HepG2 (cell line): Measurements from ENCODE around the gene OPN1MW3.
"Not testable (repeated sequence)": the region's sequence is repeated elsewhere in the genome, so short reads cannot be mapped to it uniquely, and the experiment has no call there.

Source experiments
- ATF7 ChIP-seq, 2 experiments: fragments of 450-650 bp in 1 of 2; sonication (generic) in 1 of 2; formaldehyde crosslinking in 1 of 2; IDR thresholded peaks; 2 replicates each; pipeline versions ENCODE4 v1.4.0 to v1.6.1; 2016 to 2020; ENCODE audit warnings: antibody characterized with exemption in 1 of 2, mild to moderate bottlenecking in 1 of 2, missing genetic modification reagents in 1 of 2
- BRCA1 ChIP-seq: sonication (generic); formaldehyde crosslinking; IDR thresholded peaks from 2 replicates; pipeline ENCODE4 v1.4.0; 2020; ENCODE audit warnings: missing genetic modification reagents
- EZH2 ChIP-seq: conservative IDR thresholded peaks from 2 replicates; pipeline ENCODE4 v1.6.1; 2012; ENCODE audit warnings: mild to moderate bottlenecking, low read depth, low read length, moderate library complexity
- HDAC6 ChIP-seq: fragments of 200-600 bp; sonication (generic); IDR thresholded peaks from 2 replicates; pipeline ENCODE4 v1.7.0; 2017; ENCODE audit warnings: mild to moderate bottlenecking, antibody characterized with exemption, low read length, low read depth
- KLF12 ChIP-seq: sonication (generic); formaldehyde crosslinking; IDR thresholded peaks from 2 replicates; pipeline ENCODE4 v1.4.0; 2020; ENCODE audit warnings: missing genetic modification reagents, borderline replicate concordance
- PPARG ChIP-seq: conservative IDR thresholded peaks from 2 replicates; pipeline ENCODE4 v1.6.1; 2016; ENCODE audit warnings: missing biosample characterization, missing genetic modification reagents
- REPIN1 ChIP-seq: sonication (generic); formaldehyde crosslinking; IDR thresholded peaks from 2 replicates; pipeline ENCODE4 v1.8.0; 2022; ENCODE audit warnings: missing genetic modification reagents, low read depth, mild to moderate bottlenecking, borderline replicate concordance
- SETDB1 ChIP-seq: sonication (generic); formaldehyde crosslinking; IDR thresholded peaks from 2 replicates; pipeline ENCODE4 v1.5.1; 2020; ENCODE audit warnings: missing genetic modification reagents, mild to moderate bottlenecking, borderline replicate concordance
- THAP7 ChIP-seq: sonication (generic); formaldehyde crosslinking; IDR thresholded peaks from 2 replicates; pipeline ENCODE4 v1.8.1; 2023; ENCODE audit warnings: mild to moderate bottlenecking, missing genetic modification reagents
- ZMYM2 ChIP-seq: sonication (generic); formaldehyde crosslinking; IDR thresholded peaks from 2 replicates; pipeline ENCODE4 v1.8.0; 2022; ENCODE audit warnings: mild to moderate bottlenecking, missing genetic modification reagents
- ZNF33A ChIP-seq: sonication (generic); formaldehyde crosslinking; IDR thresholded peaks from 2 replicates; pipeline ENCODE4 v1.5.1; 2020; ENCODE audit warnings: missing genetic modification reagents, mild to moderate bottlenecking, moderate library complexity, borderline replicate concordance
- ZNF597 ChIP-seq: sonication (generic); formaldehyde crosslinking; IDR thresholded peaks from 2 replicates; pipeline ENCODE4 v1.5.0; 2020; ENCODE audit warnings: missing genetic modification reagents
- ZNF615 ChIP-seq: sonication (generic); formaldehyde crosslinking; IDR thresholded peaks from 2 replicates; pipeline ENCODE4 v1.5.0; 2020; ENCODE audit warnings: mild to moderate bottlenecking, missing genetic modification reagents, borderline replicate concordance

GRCh38 chrX:154248076-154248475 lies 9.3 kb upstream of the OPN1MW3 start:
- TF ChIP-seq ZNF597; ATF7 (IDR thresholded peaks at IDR 0.05); ATF7 (CRISPR knock-in tag; IDR thresholded peaks at IDR 0.05); KLF12; PPARG; ZNF33A (CRISPR knock-in tag); THAP7 (CRISPR knock-in tag); HDAC6; BRCA1 (CRISPR knock-in tag); EZH2; ZNF615 (CRISPR knock-in tag); REPIN1; SETDB1 (CRISPR knock-in tag); ZMYM2: not testable (repeated sequence)
